NCI-H1436 (cell line): ENCODE data around the gene MASP1.

ENCODE experiments used
- DNase-seq: peaks from one replicate; lab custom pipeline; 2025; lab: John Stamatoyannopoulos, UW

Gene MASP1

DNA sequence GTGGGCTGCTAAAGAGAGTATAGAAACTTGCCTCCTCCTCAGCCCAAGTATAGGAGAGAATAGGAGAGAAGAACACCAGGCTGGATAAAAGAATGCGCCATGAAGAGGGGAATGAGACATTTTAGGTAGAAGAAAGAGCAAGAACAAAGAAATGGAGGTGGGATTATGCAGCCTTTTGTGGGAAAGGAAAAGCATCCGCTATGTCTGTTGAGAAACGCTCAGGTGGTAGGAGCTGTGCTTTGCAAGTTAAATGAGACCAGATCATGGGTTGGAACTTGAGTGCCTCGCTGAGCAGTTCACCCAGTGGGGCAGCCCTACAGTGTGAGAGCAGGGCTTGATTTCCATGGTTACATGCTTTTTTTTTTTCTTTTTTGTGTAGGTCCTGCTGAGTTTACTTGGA is 105.8 kb downstream of the MASP1 start:
- DNase-seq: no peak
